HCEC 1CT (cell line): ENCODE measurements around the gene ERCC6L.

ENCODE experiments used
- DNase-seq: peaks from one replicate; pipeline ENCODE4 v3.0.0-alpha.2; 2017

Gene ERCC6L

DNA sequence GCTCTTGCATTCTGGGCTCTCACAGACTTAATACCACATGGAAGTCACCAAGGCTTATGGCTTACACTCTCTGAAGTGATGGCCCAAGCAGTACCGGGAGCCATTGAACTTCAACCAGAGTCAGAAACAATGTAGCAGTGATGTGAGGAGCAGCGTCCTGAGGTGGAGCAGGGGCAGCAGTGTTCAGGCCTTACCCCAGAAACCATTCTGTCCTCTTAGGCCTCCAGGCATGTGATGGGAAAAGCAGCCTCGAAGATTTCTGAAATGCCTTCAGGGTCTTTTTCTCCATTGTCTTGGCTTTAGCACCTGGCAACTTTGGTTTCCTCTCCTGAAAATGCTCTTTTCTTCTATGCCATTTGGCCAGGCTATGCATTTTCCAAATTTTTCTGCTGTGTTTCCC lies 80.1 kb downstream of the ERCC6L start:
- no peak for DNase-seq
